CMK (cell line): ENCODE data around the gene CREG2.
"Not testable (repeated sequence)": the region's sequence is repeated elsewhere in the genome, so short reads cannot be mapped to it uniquely, and the experiment has no call there.

Source experiments
- DNase-seq: peaks from one replicate; pipeline ENCODE4 v3.0.0-alpha.2; 2010; ENCODE audit warnings: low read depth

The CREG2 gene

DNA sequence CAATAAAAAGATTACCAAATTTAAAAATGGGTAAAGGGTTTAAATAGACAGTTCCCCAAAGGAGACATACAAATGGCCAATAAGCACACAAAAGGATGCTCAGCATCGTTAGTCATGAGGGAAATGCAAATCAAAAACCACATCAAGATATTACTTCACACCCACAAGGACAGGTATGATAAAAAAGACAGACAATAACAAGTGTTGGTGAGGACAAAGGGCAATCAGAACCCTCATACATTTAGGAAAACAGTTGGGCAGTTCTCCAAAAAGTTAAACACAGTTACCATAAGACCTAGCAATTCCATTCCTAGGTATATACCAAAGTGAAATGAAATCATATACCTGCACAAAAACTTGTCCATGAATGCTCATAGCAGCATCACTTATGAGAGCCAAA lies 14.5 kb downstream of the CREG2 start:
- no peak for DNase-seq

GRCh38 chr2:101371636-101372035 lies 15.7 kb downstream of the CREG2 start:
- no peak for DNase-seq

- no peak for DNase-seq
Measured at GRCh38 chr2:101369100-101369499, 18.2 kb downstream of the CREG2 start.

- DNase-seq = no peak
Measured at GRCh38 chr2:101368376-101368775, 18.9 kb downstream of the CREG2 start.

DNA sequence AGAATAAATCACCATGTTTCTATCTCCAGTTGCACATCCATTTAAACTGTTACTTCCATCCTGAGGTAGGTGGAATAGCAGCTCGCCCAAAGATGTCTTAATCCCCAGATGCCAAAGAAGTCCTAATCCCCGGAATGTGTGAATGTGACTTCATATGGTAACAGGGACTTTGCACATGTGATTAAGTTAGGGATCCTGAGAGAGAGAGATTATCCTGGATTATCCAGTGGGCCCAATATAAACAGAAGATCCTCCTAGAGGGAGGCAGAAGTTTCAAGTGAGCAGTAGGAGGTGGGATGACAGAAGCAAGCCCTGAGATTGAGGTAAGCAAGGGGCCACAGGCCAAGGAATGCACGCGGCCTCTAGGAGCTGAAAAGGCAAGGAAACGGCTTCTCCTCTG lies 19.8 kb downstream of the CREG2 start:
- DNase-seq = no peak

DNA sequence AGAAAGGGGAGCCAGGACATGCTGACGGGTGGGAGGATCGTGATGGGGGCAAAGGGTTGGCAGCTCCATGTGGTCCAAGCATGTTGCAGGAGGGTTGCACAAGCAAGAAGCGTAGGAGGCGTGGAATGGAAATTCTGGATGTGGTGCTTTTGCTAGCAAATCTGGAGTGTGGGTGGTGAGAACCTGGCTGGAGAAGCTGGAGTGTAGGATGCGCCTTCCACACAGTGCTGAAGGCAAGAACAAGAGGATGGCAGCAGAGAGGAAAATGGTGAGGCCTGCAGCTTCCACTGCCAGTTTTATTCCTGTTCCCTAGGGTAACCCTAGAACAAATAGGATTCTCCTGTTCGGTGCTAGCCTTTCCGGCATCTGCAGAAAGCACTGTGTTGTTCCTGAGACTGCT lies 22.4 kb downstream of the CREG2 start:
- DNase-seq = no peak

- DNase-seq = no peak
Measured at GRCh38 chr2:101362777-101363176, 24.5 kb downstream of the CREG2 start.

DNA sequence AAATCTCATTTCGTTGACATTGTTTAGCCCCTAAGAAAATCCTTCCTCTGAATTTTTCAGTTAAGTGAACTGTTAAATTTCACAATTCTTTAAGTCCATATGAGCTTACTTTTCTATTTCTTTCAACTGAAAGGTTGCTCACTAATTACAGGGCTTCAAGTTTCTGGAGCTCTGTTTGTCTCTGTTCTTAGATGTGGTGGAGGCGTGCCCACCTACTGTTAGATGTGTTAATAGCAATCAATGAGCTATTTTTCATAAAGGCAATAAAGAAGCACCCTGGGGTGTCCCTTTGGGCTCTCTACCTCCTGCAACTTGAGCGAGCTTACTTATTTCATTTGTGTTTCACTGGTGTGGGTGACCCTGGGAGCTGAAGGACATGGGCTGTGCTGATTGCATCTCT lies 25.0 kb downstream of the CREG2 start:
- DNase-seq = no peak

- DNase-seq = no peak
Measured at GRCh38 chr2:101361522-101361921, 25.8 kb downstream of the CREG2 start.

- DNase-seq = no peak
Measured at GRCh38 chr2:101361121-101361520, 26.2 kb downstream of the CREG2 start.

DNA sequence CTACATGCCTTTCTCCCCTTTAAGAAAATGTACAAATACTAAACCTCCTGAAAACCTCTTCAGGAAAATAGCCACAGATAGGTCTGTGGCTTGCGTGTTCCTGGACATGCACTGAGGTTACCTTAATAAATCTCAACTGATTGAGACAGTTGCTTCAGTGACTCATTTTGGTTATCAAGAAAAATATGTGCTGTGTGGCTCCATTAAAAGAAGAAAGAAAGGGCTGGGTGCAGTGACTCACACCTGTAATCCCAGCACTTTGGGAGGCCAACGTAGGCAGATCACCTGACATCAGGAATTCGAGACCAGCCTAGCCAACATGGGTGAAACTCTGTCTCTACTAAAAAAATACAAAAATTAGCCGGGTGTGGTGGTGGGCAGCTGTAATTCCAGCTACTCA lies 27.1 kb downstream of the CREG2 start:
- DNase-seq = no peak

DNA sequence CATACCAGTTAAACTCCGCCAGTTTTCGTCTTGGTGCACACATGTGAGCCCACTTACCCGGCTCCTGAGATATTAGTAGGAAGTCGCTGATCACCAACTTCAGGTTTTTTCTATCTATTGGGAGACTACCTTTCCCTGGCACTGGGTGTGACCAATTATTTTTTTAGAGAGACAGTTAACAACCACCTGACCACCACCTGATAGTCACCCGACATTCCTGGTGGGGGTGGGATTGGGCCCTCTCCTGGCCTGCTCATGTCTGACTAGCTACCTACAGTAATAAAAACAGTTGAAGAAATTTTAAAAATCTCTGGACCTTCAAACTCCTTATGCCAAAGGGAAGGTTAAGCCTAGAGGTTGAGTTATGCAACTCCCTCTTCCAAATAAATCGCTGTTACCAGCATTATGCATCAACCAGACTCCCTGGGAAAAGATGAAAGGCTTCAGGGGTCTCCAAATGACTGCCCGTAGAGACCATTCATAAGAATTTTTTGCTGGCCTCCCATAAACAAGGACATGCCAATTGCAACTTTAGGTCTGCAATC lies 27.8 kb downstream of the CREG2 start:
- DNase-seq = no peak

DNA sequence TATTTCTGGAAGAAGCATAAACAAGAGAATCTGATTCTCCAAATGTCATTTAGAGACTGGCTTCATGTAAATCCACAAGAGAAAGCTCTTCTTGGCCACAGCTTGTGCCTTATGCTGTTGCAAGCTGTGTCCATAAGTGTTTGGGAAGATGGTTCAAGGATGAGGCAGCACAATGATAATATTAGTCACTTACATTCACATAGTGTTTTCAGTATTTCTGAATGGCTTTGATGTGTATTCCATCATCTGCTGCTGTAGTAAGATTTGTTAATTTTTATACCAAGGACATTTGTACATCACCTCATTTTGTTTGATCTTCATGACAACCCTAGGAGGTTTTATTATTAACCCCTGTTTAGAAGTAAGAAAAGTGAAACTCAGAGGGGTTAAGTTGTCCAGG lies 29.9 kb downstream of the CREG2 start:
- no peak for DNase-seq

DNA sequence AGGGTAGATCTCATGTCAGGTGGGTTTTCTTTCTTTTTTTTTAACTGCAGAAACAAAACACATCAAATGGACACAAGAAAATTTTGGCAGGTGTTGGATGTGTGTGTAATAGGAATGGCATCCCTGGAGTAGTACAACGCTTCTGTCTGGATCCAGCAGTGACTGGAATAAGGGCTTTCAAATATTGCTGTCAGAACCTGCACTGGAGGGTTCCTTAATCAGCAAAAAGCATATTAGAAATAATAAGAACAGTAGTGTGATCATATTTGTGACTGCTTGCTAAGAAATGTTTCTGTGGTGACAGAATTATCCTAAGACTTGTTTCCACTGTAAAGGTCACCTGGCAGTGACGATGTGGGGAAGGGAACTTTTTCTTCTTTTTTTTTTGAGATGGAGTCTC lies 30.8 kb downstream of the CREG2 start:
- no peak for DNase-seq

DNA sequence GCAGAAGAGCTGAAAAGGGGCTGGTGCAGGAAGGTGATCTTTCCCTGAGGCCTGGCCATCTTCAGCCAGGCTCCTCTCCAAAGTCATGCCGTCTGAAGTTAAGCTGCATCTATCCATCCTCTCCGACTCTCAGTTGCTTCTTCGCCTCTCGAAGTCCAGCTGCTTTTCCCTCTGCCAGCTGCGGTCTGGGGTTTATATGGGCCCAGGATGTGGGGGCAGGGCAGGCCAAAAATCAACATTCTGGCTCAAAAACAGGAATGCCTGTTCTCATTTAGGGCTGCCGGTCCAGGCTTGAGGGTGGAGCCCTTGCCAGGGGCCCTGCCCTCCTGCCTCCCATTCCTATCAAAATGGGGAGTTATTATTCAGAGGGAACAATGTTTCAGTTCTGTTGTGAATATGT lies 31.2 kb downstream of the CREG2 start:
- no peak for DNase-seq

GRCh38 chr2:101355401-101356054 lies 31.8 kb downstream of the CREG2 start:
- DNase-seq = no peak

- no peak for DNase-seq
Measured at GRCh38 chr2:101354420-101355311, 32.6 kb downstream of the CREG2 start.

- not testable (repeated sequence) for DNase-seq
Measured at GRCh38 chr2:101352631-101353030, 34.7 kb downstream of the CREG2 start.

DNA sequence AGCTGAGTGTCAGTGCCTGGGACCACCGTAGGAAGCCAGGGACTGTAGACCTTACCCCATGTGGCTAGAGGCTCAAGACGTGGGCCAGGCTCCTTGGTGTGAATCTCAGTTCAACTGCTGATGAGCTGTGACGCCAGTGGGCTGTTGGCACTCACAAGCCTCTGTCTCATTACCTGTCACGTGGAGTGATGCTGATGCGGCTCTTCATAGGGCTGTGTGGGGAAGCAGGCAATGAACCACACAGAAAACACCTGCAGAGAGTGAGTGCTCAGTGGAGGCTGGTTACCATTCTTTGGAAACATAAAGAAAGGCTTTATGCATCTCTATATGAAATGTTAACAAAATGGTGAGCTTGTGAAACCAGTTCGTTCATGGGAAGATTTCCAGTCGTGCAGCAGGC lies 36.1 kb downstream of the CREG2 start:
- DNase-seq = no peak

DNA sequence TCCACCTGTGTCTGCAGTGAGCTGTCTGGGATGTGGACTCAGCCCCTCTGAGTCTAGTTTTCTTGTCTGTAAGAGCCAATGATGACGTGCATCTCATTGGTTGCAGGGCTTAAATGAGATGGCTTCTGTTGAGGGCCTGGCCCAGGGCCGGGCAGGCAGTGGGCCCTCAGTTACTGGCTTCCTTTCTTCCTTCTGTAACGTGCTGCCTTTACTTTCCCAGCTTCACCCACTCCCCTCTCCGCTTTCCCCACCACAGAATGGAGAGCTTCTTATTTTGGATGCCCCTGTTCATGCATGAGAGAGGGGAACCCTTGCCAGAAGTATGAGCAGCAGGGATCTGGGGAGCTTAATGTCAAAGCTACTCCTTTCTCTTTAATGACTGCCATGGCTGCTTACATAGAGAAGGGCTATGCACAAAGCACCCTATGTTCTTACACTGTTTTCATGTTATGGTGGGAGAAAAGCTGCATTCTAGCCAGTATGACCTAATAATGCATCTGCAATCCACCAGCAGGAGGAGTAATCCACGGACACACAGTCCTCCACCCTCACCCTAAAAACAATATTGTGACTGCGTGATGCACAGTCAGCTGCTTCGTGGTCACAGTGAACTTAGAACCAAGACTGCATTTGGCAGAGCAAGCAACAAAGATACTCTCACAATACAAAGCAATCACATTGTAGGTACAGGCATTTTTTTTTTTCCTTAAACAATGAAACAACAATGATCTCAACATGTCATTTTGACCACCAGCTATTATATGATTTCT lies 37.2 kb downstream of the CREG2 start:
- DNase-seq = no peak

GRCh38 chr2:101348883-101349282 lies 38.4 kb downstream of the CREG2 start:
- DNase-seq = no peak

- DNase-seq = no peak
Measured at GRCh38 chr2:101346909-101347308, 40.4 kb downstream of the CREG2 start.

DNA sequence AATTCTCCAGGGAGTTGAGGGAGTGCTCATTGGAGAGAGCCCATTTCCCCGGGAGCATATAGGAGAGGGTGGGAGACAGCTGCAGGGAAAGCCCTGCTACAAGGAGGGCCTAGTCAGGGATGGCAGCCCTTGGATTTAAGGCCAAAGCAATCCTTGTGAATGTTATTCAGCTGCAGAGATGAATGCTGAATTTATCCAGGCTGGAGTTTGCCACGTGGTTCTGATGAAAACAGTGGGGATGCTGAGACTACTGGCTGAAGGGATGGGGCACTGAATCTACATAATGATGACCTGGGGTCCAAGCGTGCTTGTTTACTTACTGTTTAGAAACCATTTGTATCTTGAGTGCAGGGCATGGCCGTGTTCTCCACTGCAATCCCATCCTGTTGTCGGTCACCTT lies 43.2 kb downstream of the CREG2 start:
- DNase-seq = no peak
